Activated T-helper 1 cell treated with anti-CD3 and anti-CD28 coated beads, Interleukin-12 subunit alpha, Interleukin-12 subunit beta, Interleukin-2, Interleukin-4 antibody, amounts not matched to agents 30 ng/mL and 10 ng/mL and 1 ng/mL, durations not matched to agents 14 hours and 24 hours and 36 hours (primary cell): ENCODE data around the gene PEMT. TPM values are rescaled to one million over a fixed set of nuclear protein-coding genes. Genes with fewer than 3 reads are reported as not detected.
A peak's percentile ranks its signal among the peaks of the same experiment; 100 is the strongest.
"Not testable (repeated sequence)": the region's sequence is repeated elsewhere in the genome, so short reads cannot be mapped to it uniquely, and the experiment has no call there.

Experiments used
- DNase-seq: peaks from one replicate; pipeline ENCODE4 v3.0.0; 2021; ENCODE audit warnings: low spot score
- H3K27ac Mint-ChIP-seq: one replicate; pipeline ENCODE4 v1.8.0; 2021; ENCODE audit warnings: mild to moderate bottlenecking, mixed read lengths
- H3K27me3 Mint-ChIP-seq: one replicate; pipeline ENCODE4 v1.8.0; 2022; ENCODE audit warnings: mild to moderate bottlenecking, moderate library complexity, mixed read lengths; ENCODE audit not compliant: insufficient read depth
- H3K36me3 Mint-ChIP-seq: one replicate; pipeline ENCODE4 v1.8.0; 2021; ENCODE audit warnings: low read depth, mixed read lengths
- H3K4me1 Mint-ChIP-seq: one replicate; pipeline ENCODE4 v1.8.0; 2021; ENCODE audit warnings: low read depth, mixed read lengths
- H3K4me3 Mint-ChIP-seq: one replicate; pipeline ENCODE4 v1.8.0; 2021; ENCODE audit warnings: mild to moderate bottlenecking, moderate library complexity, mixed read lengths
- H3K9me3 Mint-ChIP-seq: one replicate; pipeline ENCODE4 v1.8.0; 2021; ENCODE audit warnings: mixed read lengths
- intact Hi-C: fragments of 100-400 bp; cut with micrococcal nuclease; formaldehyde crosslinking; loops from one replicate; pipeline ENCODE4 v1.15.1; 2024
- total RNA-seq: library from RNA; stranded (reverse); gene quantifications from 2 replicates; pipeline ENCODE4 v1.2.3, GENCODE V29; 2022

Gene PEMT
- 39.9 and 45.1 TPM in 2 replicates for total RNA-seq

DNA sequence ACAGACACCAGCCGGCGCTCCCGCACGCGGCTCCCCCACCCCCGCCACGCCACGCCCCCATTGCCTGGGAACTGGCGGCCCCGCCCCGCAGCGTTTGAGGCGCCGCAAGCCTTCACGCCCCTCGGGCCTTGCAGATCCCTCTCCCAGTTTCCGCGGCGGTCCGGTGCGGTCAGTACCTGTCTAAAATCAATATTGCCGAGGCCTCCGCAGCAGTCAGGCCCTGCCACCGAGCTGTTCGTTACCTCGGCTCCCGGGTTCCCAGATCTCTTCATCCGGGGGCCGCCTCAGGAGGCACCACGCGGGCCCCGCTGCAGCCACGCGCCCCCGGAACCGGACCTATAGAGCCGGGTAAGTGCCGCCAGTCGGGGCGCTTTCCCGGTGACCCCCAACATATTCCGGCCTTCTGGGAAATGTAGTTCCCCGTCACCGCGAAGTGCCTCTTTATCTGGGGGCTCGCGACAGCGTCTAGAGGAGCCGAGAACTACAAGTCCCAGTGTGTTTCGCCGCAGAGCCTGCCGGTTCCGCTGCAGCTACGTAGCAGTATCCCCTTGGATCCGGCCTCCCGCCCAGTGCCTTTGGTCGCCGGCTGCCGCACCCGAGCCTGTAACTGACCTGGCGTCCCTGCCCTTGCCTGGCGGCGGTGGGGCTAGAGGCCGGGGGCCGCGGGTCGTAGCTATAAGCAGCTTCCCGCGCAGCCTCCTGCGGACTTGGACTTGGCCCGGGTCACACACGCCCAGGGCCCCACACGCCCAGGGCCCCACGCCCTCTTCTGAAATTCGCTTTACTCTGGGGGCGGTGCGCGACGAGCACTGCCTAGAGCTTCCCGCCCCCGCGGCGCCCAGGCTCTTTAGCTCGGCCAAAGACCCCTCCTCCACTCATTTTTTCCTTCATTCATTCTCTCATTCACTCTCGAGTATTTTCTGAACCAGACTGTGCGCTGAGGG lies at the start of gene PEMT:
PEMT (minus strand) TSS at position 354 of the 944 bp plus-strand sequence; CDS start at position 272, 82 bp downstream.
- DNase-seq: peak; percentile 90
- Mint-ChIP-seq H3K4me1 (peaks cover 18% of the 10 kb centered on the region), H3K27ac (peak within 1 kb of the TSS; percentile 94), H3K9me3 (no peaks in the 10 kb centered on the region), H3K36me3 (peaks cover 3% of the 10 kb centered on the region), H3K4me3 (peak within 1 kb of the TSS; percentile 98), H3K27me3 (no peaks in the 10 kb centered on the region)
- intact Hi-C loops: loop anchor here (1.0 to 5.0 kb wide), 13 partner anchors 37 to 726 kb away; partner anchors contain the start of genes ALKBH5, ATPAF2, COPS3 and DRC3

DNA sequence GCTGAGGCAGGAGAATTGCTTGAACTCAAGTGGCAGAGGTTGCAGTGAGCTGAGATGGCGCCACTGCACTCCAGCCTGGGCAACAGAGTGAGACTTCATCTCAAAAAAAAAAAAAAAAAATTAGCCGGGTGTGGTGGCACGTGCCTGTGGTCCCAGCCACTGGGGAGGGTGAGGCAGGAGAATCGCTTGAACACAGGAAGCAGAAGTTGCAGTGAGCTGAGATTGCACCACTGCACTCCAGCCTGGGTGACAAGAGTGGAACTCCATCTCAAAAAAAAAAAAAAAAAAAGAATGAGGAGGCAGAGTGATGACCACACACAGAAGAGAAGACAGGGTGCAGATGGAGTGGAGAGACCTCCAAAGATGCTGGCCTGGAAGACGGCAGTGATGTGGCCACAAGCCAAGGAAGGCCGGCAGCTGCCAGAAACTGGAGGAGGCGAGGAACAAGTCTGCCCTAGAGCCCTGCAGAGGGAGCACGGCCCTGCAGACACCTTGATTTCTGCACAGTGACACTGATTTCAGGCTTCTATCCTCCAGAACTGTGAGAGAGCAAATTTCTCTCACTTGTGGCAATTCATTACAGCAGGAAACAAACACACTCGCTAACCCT lies 48.3 kb upstream of the PEMT start:
- H3K27ac Mint-ChIP-seq, H3K4me3 Mint-ChIP-seq, H3K9me3 Mint-ChIP-seq, DNase-seq, H3K36me3 Mint-ChIP-seq, H3K27me3 Mint-ChIP-seq, H3K4me1 Mint-ChIP-seq: not testable (repeated sequence)
- intact Hi-C loops: loop anchor here (5.0 kb wide), 1 partner anchor 197 kb away; no protein-coding TSS in a partner anchor

- Mint-ChIP-seq H3K9me3 (no peaks in the 10 kb centered on the region), H3K27me3 (peaks cover 7% of the 10 kb centered on the region), H3K4me3 (no peak overlapping the region), H3K4me1 (no peaks in the 10 kb centered on the region), H3K36me3 (no peaks in the 10 kb centered on the region), H3K27ac (no peak overlapping the region)
- intact Hi-C loops: no loop called here
- DNase-seq: no peak
Observed at GRCh38 chr17:17638467-17638866, 47.0 kb upstream of the PEMT start.

- H3K4me3 Mint-ChIP-seq: no peak overlapping the region
- no peak overlapping the region for H3K27ac Mint-ChIP-seq
- intact Hi-C loops: no loop called here
- H3K27me3 Mint-ChIP-seq: peaks cover 2% of the 10 kb centered on the region
- no peaks in the 10 kb centered on the region for H3K9me3 Mint-ChIP-seq
- no peak for DNase-seq
- H3K4me1 Mint-ChIP-seq: no peaks in the 10 kb centered on the region
- H3K36me3 Mint-ChIP-seq: no peaks in the 10 kb centered on the region
Observed at GRCh38 chr17:17636272-17636885, 44.9 kb upstream of the PEMT start.

DNA sequence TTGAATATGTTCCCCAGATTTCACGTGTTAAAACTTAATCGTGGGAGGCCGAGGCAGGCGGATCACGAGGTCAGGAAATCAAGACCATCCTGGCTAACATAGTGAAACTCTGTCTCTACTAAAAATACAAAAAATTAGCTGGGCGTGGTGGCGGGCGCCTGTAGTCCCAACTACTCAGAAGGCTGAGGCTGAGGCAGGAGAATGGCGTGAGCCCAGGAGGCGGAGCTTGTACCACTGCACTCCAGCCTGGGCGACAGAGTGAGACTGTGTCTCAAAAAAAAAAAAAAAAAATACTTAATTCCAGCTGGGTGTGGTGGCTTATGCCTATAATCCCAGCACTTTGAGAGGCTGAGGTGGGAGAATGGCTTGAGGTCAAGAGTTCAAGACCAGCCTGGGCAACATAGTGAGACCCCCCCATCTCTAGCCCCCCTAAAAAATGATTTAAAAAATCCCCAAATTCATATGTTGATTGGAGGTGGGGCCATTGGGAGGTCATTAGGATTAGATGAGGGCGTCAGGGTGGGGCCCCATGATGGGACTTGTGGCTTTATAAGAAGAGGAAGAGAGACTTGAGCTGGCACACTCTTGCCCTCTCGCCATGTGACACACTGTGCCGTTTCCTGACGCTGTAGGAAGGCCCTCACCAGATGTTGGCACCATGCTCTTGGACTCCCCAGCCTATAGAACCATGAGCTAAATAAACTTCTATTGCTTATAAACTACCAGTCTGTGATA lies 44.2 kb upstream of the PEMT start:
- H3K9me3 Mint-ChIP-seq, H3K27me3 Mint-ChIP-seq, H3K4me1 Mint-ChIP-seq, DNase-seq, H3K27ac Mint-ChIP-seq, intact Hi-C loops, H3K4me3 Mint-ChIP-seq, H3K36me3 Mint-ChIP-seq: not testable (repeated sequence)

DNA sequence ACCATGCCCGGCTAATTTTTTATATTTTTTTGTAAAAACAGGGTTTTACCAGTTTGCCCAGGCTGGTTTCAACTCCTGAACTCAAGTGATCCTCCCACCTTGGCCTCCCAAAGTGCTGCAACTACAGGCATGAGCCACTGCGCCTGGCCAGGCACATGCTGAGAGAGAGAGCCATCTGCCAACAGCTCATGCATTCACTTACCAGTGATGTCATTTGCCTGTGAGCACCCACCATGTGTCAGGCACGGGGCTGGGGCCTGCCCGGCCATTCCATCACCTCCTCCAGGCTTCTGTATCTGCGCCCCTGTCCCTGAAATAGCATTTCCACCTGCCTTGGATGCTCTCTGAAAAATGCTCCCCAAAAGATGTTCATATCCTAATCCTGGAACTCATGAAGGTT lies 43.6 kb upstream of the PEMT start:
- intact Hi-C loops: no loop called here
- Mint-ChIP-seq H3K9me3 (no peaks in the 10 kb centered on the region), H3K27ac (no peak overlapping the region), H3K4me1 (no peaks in the 10 kb centered on the region), H3K36me3 (no peaks in the 10 kb centered on the region), H3K4me3 (no peak overlapping the region), H3K27me3 (peaks cover 2% of the 10 kb centered on the region)
- no peak for DNase-seq

DNA sequence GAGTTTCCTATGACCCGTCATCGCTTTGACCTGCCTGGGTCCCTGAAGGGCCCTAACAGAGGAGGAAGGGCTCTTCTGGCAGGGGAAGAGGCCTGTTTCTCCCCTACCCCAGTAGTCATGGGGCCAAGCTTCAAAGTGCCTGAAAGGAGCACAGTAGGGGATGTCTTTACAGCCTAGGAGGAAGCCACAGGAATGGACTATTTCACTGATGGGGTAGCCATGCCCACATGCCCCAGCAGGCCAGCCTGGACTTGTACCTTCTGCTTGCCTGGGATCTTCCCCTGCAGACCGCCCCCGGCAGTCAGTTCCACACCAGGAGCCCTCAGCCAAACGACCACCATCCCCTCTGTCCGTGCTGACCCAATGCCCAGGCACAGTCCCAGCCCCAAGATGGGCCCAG lies 41.8 kb upstream of the PEMT start:
- Mint-ChIP-seq H3K27me3 (no peaks in the 10 kb centered on the region), H3K4me1 (peaks cover 12% of the 10 kb centered on the region), H3K4me3 (no peak overlapping the region), H3K9me3 (no peaks in the 10 kb centered on the region), H3K27ac (no peak overlapping the region), H3K36me3 (peaks cover 2% of the 10 kb centered on the region)
- intact Hi-C loops: no loop called here
- DNase-seq: no peak

- H3K4me1 Mint-ChIP-seq: peaks cover 12% of the 10 kb centered on the region
- intact Hi-C loops, H3K27ac Mint-ChIP-seq, H3K27me3 Mint-ChIP-seq, H3K36me3 Mint-ChIP-seq, H3K9me3 Mint-ChIP-seq, H3K4me3 Mint-ChIP-seq, DNase-seq: not testable (repeated sequence)
Observed at GRCh38 chr17:17632690-17633089, 41.2 kb upstream of the PEMT start.

- peak; percentile 44 for DNase-seq
- H3K4me3 Mint-ChIP-seq: peak overlapping the region; percentile 83
- H3K36me3 Mint-ChIP-seq: peaks cover 2% of the 10 kb centered on the region
- intact Hi-C loops: loop anchor here (1.0 kb wide), 1 partner anchor 36 kb away; no protein-coding TSS in a partner anchor
- H3K27ac Mint-ChIP-seq: peak overlapping the region; percentile 93
- peaks cover 12% of the 10 kb centered on the region for H3K4me1 Mint-ChIP-seq
- H3K27me3 Mint-ChIP-seq: no peaks in the 10 kb centered on the region
- no peaks in the 10 kb centered on the region for H3K9me3 Mint-ChIP-seq
Observed at GRCh38 chr17:17628388-17629008, 37.0 kb upstream of the PEMT start.

GRCh38 chr17:17626840-17627239 lies 35.3 kb upstream of the PEMT start:
- intact Hi-C loops: no loop called here
- no peak for DNase-seq
- Mint-ChIP-seq H3K4me1 (peaks cover 12% of the 10 kb centered on the region), H3K27me3 (peaks cover 6% of the 10 kb centered on the region), H3K9me3 (no peaks in the 10 kb centered on the region), H3K36me3 (peaks cover 2% of the 10 kb centered on the region), H3K27ac (no peak overlapping the region), H3K4me3 (no peak overlapping the region)

- intact Hi-C loops: no loop called here
- no peaks in the 10 kb centered on the region for H3K9me3 Mint-ChIP-seq
- peaks cover 2% of the 10 kb centered on the region for H3K36me3 Mint-ChIP-seq
- peaks cover 6% of the 10 kb centered on the region for H3K27me3 Mint-ChIP-seq
- no peak overlapping the region for H3K27ac Mint-ChIP-seq
- H3K4me1 Mint-ChIP-seq: peaks cover 12% of the 10 kb centered on the region
- no peak overlapping the region for H3K4me3 Mint-ChIP-seq
- DNase-seq: no peak
Observed at GRCh38 chr17:17626151-17626805, 34.8 kb upstream of the PEMT start.

DNA sequence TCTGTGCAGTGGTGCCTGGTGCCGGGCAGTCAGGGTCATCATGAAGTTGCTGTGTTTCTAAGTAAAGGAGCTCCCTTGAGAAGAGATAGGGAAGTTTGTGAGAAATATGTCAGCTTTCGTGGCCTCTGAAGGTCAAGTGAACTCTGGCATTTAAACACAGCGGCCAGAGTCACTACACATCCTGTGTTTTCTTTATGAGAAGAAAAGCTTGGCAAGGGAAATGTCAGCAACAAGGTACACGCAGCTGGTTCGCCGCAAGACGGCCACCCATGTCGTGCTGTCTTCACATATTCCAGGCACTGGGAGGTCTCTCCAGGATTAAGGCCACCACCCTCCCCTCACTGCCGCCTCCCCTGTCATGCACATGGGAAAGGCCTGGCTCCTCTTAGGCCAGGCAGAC lies 33.2 kb upstream of the PEMT start:
- Mint-ChIP-seq H3K9me3 (no peaks in the 10 kb centered on the region), H3K27me3 (peaks cover 6% of the 10 kb centered on the region), H3K4me3 (no peak overlapping the region), H3K36me3 (peaks cover 2% of the 10 kb centered on the region), H3K4me1 (peaks cover 12% of the 10 kb centered on the region), H3K27ac (no peak overlapping the region)
- intact Hi-C loops: no loop called here
- no peak for DNase-seq
